Measurements from ENCODE around the gene KLHDC8B. TPM values are rescaled to one million over a fixed set of nuclear protein-coding genes. Genes with fewer than 3 reads are reported as not detected.

The KLHDC8B gene
- total and polyA plus RNA-seq, 10 of the 15 experiments (the other 5 are each of a cell fraction or from before 2014, with no cell fraction given) = 0.31 to 1.5 (median 0.85) TPM; not detected in 1

DNA sequence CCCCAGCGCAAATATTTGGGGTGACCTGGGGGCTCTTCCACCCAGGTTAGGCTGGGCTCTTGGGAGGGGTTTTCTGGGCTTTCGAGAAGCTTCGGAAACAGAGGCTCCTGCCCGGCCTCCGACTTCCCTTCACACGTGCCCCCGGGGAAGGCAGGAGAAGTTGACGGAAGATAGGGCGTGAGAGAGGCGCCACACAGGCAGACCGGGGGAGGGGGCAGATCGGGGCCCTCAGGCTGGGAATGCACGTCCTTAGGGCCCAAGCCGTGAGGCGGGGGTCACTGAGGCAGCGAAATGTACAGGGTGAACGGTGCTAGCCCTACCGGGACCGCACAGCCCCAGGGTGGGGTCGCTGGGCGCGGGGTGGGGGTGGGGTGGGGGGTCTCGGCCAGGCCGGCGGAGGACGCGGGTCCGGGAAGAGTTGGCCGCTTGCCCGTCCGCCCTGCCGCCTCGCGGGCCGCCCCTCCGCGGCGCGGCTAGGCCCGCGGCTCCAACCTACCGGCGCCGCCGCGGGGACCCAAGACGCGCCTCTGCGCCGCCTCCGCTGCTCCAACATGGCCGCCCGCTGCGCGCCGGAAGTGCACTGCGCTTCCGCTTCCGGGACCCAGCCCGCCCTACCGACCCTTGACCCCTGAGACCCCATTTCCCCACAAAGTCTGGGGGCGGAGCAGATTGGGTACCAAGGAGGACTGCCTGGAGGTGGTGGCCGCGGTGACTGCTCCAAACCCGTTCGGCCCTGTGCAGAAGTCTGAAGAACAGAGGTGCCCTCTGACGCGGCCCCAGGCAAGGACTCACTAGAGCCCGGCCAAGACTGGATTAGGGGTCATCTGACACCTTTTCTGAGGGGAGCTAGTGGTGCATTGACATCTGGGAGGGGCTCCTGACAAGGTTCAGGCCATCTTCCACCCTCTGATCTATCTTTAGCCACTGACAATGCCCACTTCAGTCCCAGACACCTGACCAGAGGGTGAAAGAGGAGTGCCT, 5.3 kb upstream of the KLHDC8B start, which contains the start of gene CCDC71 (continued):
- TF ChIP-seq SMAD1 (IDR thresholded peaks at IDR 0.05; ENCODE audit: low read depth, partially characterized antibody) (no peak), KAT2A (conservative IDR thresholded peaks at IDR 0.05; ENCODE audit: control insufficient read depth, low read depth, low read length) (no peak), FOXK2 (IDR thresholded peaks at IDR 0.05) (no peak), HCFC1 (IDR thresholded peaks at IDR 0.05; ENCODE audit: low read length) (peak; percentile 72), ATF2 (IDR thresholded peaks at IDR 0.05; ENCODE audit: low read length) (no peak), BCLAF1 (IDR thresholded peaks at IDR 0.05) (no peak), CREM (IDR thresholded peaks at IDR 0.05; ENCODE audit: low read depth) (no peak; the same call in 1 of the 2 replicates), MEF2A (IDR thresholded peaks at IDR 0.05; ENCODE audit: insufficient read depth, low read depth, low read length) (no peak), POLR2AphosphoS2 (IDR thresholded peaks at IDR 0.05; ENCODE audit: low read depth, low read length) (no peak; the same call in 1 of the 2 replicates), IKZF2 (IDR thresholded peaks at IDR 0.05) (no peak), MTA3 (IDR thresholded peaks at IDR 0.05; ENCODE audit: borderline replicate concordance, low read length) (no peak), CHD2 (IDR thresholded peaks at IDR 0.05; ENCODE audit: borderline replicate concordance, low read depth, low read length) (peak; percentile 68; the same call in 1 of the 2 replicates), MLLT1 (IDR thresholded peaks at IDR 0.05) (peak; percentile 78), GABPA (IDR thresholded peaks at IDR 0.05; ENCODE audit: low read depth) (peak; percentile 96), ZBTB33 (IDR thresholded peaks at IDR 0.05) (no peak), ZZZ3 (IDR thresholded peaks at IDR 0.05; ENCODE audit: control insufficient read depth, insufficient read length, low read depth) (no peak)
- TF ChIP-seq, protein P1, sequence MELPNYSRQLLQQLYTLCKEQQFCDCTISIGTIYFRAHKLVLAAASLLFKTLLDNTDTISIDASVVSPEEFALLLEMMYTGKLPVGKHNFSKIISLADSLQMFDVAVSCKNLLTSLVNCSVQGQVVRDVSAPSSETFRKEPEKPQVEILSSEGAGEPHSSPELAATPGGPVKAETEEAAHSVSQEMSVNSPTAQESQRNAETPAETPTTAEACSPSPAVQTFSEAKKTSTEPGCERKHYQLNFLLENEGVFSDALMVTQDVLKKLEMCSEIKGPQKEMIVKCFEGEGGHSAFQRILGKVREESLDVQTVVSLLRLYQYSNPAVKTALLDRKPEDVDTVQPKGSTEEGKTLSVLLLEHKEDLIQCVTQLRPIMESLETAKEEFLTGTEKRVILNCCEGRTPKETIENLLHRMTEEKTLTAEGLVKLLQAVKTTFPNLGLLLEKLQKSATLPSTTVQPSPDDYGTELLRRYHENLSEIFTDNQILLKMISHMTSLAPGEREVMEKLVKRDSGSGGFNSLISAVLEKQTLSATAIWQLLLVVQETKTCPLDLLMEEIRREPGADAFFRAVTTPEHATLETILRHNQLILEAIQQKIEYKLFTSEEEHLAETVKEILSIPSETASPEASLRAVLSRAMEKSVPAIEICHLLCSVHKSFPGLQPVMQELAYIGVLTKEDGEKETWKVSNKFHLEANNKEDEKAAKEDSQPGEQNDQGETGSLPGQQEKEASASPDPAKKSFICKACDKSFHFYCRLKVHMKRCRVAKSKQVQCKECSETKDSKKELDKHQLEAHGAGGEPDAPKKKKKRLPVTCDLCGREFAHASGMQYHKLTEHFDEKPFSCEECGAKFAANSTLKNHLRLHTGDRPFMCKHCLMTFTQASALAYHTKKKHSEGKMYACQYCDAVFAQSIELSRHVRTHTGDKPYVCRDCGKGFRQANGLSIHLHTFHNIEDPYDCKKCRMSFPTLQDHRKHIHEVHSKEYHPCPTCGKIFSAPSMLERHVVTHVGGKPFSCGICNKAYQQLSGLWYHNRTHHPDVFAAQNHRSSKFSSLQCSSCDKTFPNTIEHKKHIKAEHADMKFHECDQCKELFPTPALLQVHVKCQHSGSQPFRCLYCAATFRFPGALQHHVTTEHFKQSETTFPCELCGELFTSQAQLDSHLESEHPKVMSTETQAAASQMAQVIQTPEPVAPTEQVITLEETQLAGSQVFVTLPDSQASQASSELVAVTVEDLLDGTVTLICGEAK (IDR thresholded peaks at IDR 0.05; ENCODE audit: borderline replicate concordance) = peak; percentile 94

All from GM12878 (cell line).